Kasumi-1 (cell line): ENCODE results near the gene XPO6.

Source experiments
- DNase-seq, 2 experiments: peaks; one replicate each; lab custom pipeline; 2025; lab: John Stamatoyannopoulos, UW

Gene XPO6

DNA sequence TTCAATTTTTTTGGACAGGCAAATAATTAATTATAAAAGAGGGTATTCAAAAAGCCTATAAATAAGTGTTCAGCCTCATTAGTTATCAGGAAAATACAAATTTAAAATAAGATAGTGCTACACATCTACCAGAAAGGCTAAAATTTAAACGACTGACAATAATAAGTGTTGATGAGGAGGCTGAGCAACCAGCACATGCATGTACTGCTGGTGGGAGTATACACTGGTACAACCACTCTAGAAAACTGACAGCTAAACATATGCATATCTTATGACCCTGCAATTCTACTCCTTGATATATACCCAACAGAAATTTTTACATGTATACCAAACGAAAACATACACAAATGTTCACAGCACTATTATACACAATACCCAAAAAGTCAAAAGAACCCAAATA, 27.1 kb downstream of the XPO6 start:
- no peak for DNase-seq

DNA sequence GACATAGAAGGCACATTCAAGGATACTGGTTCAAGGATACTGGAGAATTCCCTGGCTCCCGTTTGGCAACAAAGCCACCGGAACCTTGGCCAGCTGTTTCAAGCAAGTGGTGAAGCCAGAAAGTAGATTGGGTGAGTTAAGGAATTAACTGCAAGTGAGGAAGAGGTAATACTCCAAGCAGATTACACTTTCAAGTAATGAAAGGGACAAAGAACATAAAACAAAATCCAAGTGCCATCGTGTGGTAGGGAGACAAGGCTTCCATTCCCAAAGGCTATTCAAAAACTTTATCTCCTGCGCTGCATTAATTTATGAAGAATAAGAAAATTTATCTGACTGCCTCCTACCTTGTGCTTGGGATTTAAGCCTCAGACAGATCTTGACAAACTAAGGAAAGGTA, 27.8 kb downstream of the XPO6 start:
- no peak for DNase-seq

DNA sequence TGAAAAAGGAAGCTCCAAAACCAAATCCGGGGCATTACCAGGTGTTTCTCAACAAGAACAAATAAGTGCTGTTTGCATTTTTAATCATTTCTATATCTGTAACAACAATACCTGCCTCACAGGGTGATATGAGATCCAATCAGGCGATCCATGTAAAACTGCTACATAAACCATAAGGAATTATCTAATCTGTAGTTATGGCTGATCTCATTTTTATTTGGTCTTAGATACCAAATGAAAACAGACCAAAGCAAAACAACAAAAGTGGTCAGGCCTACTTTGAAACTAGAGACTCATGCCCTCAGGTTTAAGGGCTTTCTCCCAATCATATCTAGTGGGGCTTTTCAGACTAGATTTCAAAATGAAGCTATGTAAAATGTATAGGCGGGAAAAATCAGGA, 28.3 kb downstream of the XPO6 start:
- DNase-seq = no peak

DNA sequence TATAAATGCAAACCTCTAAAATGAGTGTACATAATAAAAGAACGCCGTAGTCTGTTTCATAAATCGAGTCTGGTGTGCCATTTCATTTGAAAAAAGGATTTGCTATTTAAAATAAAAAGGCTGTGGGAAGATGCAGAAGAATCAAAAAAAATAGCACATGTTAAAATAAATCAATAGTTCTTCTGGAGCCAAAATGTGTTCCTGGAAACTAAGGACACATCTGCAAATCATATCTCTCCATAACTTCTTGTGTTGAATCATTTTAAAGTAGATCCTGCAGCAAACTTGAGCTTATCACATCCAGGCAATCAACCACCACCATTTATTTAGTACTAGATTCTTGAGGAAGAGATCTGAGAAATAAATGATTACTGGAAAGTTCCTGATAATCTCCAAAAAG, 29.0 kb downstream of the XPO6 start:
- no peak for DNase-seq

DNA sequence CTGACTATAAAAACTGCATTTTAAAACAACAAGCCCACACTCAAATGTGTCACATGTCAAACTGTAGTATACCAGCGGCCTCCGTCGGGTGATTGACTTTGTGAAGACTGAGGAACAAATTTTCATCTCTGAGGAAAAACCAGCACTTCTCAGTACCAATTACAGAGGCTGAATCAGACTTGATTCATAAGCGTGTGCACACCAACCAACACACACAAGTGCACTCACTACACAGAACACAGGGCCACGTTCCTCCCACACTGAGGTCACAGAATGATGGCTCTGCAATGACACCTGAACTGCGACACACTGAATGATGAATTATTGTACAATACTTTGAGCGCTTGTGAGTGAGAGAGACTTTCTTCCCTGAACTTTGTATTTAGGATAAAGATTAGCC, 29.6 kb downstream of the XPO6 start:
- no peak for DNase-seq

DNA sequence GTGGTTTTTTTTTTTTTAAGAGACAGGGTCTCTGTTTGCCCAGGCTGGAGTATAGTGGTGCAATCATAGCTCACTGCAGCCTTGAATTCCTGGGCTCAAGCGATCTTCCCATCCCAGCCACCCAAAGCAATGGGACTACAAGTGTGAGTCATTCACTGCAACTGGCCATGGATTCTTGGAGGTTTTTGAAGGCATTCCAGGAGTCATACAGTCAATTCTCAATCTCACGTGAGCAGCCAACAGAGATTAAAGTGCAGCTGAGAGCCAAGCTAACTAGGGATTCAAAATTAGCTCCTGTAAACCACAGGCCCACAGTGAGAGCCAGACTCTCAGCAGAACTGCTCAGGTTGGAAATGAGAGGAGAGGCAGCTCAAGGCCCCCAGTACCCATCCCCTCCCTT, 30.2 kb downstream of the XPO6 start:
- no peak for DNase-seq

DNA sequence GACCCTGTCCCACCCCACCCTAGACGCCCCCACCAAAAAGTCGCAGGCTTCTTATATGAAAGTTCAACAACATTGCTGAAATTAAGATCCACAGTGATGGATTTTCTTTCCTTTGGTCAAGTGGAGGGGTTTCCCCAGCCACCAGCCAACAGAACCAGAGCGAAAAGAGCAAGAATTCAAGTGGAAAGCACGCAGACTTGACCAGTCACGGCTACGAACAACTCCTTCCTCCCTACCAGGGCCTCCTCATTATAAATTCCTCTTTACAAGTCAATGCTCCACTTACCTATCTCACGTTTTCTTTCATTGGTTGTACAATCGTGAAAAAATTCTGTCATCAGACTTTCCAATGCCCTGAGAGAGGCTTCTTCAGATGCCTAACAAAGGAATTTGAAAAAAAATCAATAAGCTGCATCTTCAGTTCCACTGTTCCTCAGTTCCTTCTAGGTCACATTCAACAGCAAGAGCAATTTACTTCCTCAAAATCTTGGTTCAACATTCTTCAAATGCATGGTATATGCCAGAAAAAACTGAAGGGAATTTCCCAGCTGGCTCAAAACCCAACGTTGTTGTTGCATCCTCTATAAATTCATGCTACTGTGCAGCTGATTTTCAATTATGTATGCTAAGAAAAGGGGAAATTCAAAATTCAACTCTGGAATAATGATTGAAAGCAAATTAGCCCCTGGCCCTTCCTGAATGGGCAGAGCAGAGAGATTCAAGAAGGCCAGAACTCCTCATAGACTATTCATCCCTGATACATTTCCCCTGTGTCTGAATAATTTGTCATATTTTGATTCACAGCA, 30.9 kb downstream of the XPO6 start:
- peak; percentile 19 to 40 for DNase-seq

DNA sequence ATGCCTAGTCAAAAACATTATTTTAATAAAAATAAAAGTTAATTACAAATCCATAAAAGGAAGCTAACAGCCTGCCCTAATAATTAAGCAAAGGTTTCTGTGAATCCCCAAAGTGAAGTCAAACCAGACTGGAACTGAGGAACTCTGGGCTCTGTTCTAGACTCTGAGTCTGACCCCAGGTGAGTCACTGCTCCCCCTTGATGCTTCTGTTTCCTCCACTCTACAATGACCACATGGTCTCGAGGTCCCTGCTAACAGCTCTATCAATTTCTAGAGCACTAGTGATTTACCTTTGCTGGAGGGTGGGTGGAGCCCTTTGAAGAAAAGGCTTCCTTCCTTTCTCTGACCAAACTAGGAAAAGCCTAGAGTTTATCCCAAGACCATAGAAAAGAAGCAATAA, 32.4 kb downstream of the XPO6 start:
- DNase-seq = no peak

DNA sequence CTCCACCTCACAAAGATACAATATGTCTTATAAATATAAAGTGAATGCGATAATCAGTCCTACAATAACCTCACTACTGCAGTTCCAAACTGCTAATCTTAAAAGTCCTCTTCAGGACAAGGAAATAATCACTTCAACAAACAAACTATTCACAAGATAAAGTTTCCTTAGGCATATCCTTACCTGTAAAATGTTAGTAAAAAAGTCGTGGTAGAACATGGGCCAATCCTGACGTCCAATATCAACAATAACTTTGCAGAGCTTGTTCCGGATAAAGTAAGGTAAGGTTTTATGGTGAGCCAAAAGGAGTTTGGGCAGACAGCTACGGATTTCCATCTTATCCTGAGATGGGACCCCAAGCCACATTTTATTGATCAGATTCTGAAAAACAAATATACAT, 36.0 kb downstream of the XPO6 start:
- no peak for DNase-seq

DNA sequence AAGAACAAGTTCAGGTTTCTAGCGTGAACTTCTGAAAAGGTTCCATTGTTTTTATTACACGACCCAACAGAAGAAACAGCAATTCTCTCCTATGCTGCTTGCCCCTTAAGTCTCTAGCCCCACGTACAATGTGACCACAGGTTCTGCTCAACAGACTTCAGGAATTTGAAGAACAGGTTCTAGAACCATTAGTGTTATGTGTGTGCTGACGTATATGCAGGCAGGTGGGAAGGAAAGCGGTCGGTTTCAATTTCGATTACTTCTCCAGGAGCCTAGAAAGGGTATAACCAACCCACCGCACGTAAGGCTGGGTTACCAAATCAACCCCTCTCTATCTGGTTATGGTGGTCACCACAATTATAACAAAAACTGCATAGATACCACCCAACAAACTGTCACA, 39.4 kb downstream of the XPO6 start:
- no peak for DNase-seq

DNA sequence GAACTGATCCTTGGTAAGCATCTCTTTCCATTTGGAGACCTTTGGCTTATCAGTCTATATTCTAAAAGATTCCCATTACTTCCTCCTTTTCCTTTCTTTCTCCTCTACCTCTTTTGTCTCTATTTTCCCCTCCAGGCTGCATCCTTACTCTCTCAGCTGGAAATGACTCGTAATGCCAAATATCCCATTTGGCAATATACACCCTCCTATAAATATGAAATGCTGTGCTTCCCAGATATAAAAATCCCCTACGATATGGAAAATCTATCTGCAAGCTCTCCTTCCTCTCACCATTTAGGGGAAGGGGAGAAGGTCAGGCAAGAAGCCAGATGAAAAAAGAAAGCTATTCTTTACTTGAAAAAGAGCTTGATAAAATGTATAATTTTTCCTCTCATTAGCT, 39.9 kb downstream of the XPO6 start:
- DNase-seq = no peak

DNA sequence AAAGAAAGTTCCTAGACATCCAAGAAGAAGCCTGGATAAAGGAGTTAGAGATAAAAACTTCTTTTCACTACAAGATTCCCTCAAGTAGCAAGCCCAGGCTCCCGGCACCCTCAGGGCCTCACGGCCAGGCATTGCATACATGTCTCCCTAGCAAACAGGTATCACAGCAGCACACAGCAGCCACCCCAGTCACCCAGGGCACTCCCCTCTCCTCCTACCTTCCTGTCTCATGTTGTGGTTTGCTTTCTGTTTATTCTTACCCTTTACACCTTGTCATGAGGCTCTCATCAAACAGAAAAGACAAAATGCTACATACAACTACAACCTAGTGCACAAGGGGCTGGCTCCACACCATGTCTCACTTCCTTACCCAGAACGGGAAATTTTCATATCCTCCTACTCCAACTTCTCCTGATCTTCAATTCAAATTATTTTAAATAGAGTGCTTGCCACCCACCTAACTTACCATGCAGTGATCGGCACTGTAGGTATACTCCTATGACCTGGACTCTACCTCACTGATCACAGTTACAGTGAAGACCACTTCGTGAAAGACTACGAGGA, 42.7 kb downstream of the XPO6 start:
- no peak for DNase-seq

DNA sequence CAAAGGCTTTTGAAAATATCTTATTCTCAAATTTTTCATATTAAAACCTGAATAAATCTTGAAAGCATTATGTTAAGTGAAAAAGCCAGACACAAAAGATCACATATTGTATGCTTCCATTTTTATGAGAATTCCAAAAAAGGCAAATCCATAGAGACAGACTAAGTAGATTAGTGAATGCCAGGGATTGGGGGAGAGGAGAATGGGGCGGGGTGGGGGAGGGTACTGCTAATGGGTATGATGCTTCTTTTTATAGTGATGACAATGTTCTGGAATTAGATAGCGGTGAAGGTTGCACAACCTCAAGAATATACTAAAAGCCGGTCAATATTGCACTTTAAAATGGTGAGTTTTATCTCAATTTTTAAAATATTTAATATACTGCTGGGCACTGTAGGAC, 44.0 kb downstream of the XPO6 start:
- no peak for DNase-seq

DNA sequence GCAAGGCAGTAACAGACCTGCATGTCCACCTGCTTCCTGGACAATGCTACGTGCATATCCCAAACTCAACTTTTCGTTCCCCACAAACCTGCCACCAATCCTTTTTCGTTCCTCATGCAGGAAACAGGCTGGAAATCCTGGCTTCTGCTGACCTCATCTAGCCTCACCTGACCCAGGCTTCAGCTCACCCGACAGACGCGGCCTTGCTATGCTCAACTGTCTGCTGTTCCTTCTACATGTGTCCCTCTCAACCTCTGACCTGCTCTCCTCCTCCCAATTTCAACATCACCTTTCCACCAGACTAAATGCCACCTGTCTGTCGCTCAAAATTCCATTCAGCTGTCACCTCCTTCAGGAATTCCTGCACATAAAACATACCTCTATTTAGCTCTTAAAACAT, 44.5 kb downstream of the XPO6 start:
- DNase-seq = no peak

DNA sequence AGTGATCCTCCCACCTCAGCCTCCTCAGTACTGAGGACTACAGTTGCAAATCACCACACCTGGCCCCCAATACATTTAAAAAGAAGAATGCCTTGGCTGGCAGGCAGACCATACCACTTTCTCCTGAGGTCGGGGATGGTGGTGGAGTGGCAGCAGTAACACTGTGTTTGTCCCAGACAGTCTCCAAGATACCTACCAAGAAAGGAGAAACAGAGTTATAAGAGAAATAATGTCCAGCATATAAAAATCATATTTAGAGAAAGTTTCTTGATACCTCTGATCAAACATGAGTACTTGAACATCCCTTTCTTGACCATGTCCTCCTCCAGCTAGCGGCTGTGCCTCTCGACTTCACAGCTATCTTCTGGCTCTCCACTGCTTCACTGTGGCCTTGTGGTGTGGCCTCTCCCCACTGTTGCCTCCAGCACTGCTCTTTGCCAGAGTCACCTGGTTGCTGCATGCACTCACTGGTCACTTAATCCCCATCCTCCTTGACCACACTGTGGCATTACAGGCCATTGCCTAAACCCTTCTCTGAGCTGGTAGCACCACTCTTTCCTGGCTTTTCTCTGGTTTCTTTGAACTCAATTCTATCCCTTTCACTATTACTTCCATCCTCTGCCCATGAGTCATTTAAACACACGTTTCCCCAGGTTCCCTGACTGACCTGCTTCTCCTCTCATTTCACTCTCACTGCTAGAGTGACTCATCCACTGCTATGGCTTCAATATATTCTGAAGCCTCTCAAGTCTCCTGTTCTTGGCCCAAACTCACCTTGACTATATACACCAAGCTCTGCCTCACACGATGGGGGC, 45.2 kb downstream of the XPO6 start:
- DNase-seq = no peak

DNA sequence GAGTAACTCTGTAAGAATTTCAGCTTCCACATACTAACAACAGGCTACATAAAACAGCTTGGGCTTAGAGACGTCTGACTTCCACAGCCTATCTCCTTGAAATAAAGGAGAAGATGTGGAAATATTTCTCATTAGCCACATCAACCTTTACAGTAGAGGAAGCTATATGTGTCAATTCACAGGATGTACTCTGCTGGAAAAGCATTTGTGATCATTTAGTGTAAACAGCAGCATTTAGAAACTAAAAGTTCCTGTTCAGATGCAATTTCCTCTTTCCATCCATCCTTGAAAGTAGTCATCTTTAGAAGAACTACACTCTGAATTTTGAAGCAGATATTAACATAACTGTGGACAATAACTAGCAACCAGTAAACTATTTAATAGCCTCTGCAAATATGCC, 46.2 kb downstream of the XPO6 start:
- DNase-seq = no peak

DNA sequence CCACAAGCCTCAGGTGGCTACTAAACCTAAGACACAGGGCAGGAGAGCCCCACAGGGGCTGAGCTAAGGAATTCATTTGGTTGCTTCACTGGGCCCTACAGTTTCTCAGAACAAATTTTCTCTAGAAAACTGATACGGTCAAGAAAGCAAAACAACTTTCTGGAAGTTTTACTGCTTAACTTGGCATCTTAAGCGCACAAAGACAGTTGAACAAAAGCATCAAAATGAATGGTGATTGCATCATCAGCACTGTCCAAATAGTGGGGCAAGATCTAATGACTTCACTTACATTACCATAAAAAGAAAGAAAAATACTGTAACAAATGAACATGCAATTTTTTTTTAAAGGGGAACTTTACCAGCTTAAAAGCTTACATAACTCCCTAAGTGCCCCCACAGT, 47.6 kb downstream of the XPO6 start:
- no peak for DNase-seq

DNA sequence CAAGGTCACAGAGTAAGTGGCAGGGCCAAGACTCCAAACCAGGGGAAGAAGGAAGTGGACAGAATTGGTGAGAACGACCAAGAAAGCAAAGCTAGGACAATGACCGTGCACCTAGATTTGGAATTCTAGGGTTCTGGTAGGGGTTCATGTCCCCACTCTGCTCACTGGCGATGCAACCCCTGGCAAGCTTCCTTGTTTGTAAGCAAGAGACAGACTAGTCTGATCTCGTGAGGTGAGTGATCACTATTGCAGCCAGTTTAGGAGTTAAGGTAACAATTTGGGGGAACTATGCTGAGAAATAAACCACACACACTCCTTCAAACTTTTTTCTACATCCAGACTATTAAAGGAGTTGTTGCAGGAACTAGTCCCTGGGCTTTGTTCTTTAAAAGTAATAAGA, 48.1 kb downstream of the XPO6 start:
- no peak for DNase-seq

DNA sequence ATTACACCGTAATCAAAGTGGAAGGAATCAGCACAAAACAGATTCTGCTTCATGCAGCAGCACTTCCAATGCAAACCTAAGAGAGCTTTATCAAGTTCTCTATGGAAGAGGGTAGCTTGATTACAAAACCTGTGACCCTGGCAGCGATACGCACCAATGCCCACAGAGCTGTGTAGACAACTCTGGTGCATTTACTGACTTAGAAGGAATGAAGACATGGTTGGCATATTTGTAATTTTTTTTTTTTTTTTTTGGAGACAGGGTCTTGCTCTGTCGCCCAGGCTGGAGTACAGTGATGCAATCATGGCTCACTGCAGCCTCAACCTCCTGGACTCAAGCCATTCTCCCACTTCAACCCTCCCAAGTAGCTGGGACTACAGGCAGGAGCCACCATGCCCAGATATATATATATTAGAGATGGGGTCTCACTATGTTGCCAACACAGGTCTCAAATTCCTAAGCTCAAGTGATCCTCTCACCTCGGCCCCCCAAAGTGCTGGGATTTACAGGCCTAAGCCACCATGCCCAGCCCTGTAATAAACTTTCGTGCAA, 49.4 kb downstream of the XPO6 start:
- DNase-seq = no peak

DNA sequence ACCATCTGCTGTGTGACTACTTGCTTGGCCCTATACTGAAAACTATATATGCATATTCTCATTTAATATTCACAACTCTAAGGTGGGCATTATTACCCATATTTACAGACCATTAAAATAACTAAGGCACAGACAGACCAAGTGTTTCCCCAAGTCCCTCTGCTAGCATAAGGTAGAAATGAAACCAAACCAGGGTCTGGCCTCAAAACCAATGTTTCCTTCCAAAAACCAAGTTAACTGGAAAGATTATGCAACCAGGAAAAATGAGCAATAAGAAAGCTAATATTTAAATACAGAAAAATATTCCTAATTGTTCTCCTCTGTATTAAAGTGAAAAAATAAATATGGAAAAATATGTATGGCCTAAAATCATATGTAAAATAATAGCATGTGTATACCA, 50.1 kb downstream of the XPO6 start:
- DNase-seq = no peak

DNA sequence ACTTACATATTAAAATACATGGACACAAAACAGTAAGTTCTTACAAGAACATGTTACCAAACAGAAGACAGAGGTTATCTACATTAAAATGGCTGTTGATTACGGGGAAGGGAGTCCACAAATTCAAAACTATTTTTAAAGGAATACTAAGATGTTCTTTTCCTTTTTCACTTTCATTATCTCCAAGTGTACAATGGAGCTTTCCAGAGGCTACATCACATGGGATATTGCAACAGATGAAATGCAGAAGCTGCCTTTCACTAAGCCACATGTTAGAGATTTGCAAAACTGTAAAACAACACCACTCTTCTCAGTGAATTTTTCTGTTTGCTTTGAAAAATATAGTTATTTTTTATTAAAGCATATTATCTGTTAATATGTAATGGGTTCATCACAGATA, 53.6 kb downstream of the XPO6 start:
- peak; percentile 9 to 12 for DNase-seq

DNA sequence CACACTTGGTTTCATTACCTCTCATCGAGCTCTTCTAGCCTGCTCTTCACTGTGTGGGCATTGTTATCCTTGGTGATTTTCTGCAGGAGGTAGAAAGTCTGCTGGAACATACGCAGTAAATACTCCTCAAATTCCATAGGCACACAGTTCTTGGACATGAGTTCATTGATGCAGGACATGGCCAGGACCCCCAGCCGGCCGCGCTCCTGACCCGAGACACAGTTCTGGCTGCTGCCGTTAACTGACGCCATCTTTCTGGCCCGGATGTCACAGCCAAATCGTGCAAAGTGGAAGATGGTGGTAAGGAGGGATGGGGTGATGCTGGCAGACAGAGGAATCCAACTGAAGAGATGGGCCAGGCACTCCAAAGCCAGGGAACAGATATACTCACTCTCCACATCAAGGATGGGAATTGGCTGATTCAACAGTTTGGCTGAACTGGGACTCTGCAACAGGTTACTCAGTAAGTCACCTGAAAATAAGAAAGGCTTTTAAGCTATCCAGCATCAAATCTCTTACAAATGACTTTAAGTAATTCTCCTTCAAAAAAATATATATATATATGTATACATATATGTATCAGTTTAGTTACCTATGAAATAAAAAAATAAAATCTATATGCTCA, 55.6 kb downstream of the XPO6 start:
- DNase-seq = no peak

DNA sequence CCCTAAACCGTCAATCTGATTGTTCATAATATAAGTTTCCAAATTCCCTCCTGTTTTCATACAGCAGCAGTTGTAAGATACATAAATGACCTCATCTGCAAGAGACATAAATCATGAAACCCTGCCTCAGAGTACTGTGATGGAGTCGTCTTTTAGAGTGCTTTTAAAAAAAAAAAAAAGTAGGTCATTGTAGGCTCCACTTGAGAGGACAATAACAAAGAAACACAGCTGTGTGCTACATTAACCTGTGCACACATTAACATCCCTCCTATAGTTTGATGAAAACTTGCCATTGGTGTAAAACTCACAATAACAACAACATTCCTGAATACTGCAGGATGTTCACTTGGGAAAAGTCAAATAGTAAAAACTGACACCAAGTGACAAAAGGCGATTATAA, 56.5 kb downstream of the XPO6 start:
- DNase-seq = no peak
